HUES64 (cell line): ENCODE measurements around the gene HIPK1.

Experiments used
- H3K27ac ChIP-seq: 2 replicates; pipeline ENCODE4 v1.7.0; 2013; ENCODE audit warnings: low read depth, low read length, inconsistent platforms
- H3K27me3 ChIP-seq: 2 replicates; pipeline ENCODE4 v1.6.1; 2013; ENCODE audit warnings: mild to moderate bottlenecking, low read length; ENCODE audit not compliant: insufficient read depth
- H3K36me3 ChIP-seq: 2 replicates; pipeline ENCODE4 v1.6.1; 2013; ENCODE audit warnings: mild to moderate bottlenecking, low read length; ENCODE audit not compliant: insufficient read depth
- H3K4me1 ChIP-seq: 2 replicates; pipeline ENCODE4 v1.6.1; 2013; ENCODE audit warnings: mild to moderate bottlenecking, low read length, moderate library complexity; ENCODE audit not compliant: insufficient read depth
- H3K4me3 ChIP-seq: 2 replicates; pipeline ENCODE4 v1.5.1; 2013; ENCODE audit warnings: mild to moderate bottlenecking, low read length, moderate library complexity
- H3K9ac ChIP-seq: 2 replicates; pipeline ENCODE4 v1.6.1; 2013; ENCODE audit warnings: mild to moderate bottlenecking, low read depth, low read length
- H3K9me3 ChIP-seq: 2 replicates; pipeline ENCODE4 v1.6.1; 2013; ENCODE audit warnings: low read depth, low read length; ENCODE audit not compliant: insufficient read depth
- WGBS: fragments of 150-250, 120-280 bp; methylation state at CpG from one replicate; pipeline ENCODE4 v1.1.7; 2013; ENCODE audit warnings: missing lambda C conversion rate; 5-methylcytosine and 5-hydroxymethylcytosine counted together

The HIPK1 gene

GRCh38 chr1:113934511-113935055, 5.5 kb downstream of the HIPK1 start:
- no peak overlapping the region for H3K27ac ChIP-seq
- WGBS: 95% methylated on average over 5 of the region's 5 CpGs
- peaks cover 18% of the 10 kb centered on the region for H3K4me1 ChIP-seq

GRCh38 chr1:113935176-113935575, 6.1 kb downstream of the HIPK1 start:
- Histone ChIP-seq H3K27me3 (no peaks in the 10 kb centered on the region), H3K27ac (no peak overlapping the region)

More at GRCh38 chr1:113934511-113935055, 5.5 kb downstream of the HIPK1 start:
- Histone ChIP-seq H3K9me3 (no peaks in the 10 kb centered on the region), H3K27me3 (no peaks in the 10 kb centered on the region), H3K9ac (no peak overlapping the region), H3K36me3 (no peaks in the 10 kb centered on the region), H3K4me3 (no peak overlapping the region)

GRCh38 chr1:113935970-113936369, 6.8 kb downstream of the HIPK1 start:
- H3K9me3 ChIP-seq: no peaks in the 10 kb centered on the region
- 80% methylated on average over 1 of the region's 1 CpG for WGBS
- H3K27ac ChIP-seq: no peak overlapping the region

More at GRCh38 chr1:113935176-113935575, 6.1 kb downstream of the HIPK1 start:
- Histone ChIP-seq H3K9me3 (no peaks in the 10 kb centered on the region), H3K36me3 (peaks cover 2% of the 10 kb centered on the region; the same call in 1 of the 2 replicates), H3K4me3 (no peak overlapping the region), H3K4me1 (peaks cover 18% of the 10 kb centered on the region), H3K9ac (no peak overlapping the region)
- WGBS: 83% methylated on average over 1 of the region's 1 CpG

GRCh38 chr1:113937146-113937545, 8.0 kb downstream of the HIPK1 start:
- Histone ChIP-seq H3K36me3 (peaks cover 16% of the 10 kb centered on the region), H3K4me1 (peaks cover 7% of the 10 kb centered on the region; the same call in 1 of the 2 replicates), H3K4me3 (no peak overlapping the region), H3K27ac (no peak overlapping the region), H3K9me3 (no peaks in the 10 kb centered on the region), H3K9ac (no peak overlapping the region), H3K27me3 (no peaks in the 10 kb centered on the region)
- 83% methylated on average over 1 of the region's 1 CpG for WGBS

More at GRCh38 chr1:113935970-113936369, 6.8 kb downstream of the HIPK1 start:
- H3K9ac ChIP-seq: no peak overlapping the region
- peaks cover 14% of the 10 kb centered on the region for H3K4me1 ChIP-seq
- no peak overlapping the region for H3K4me3 ChIP-seq
- H3K36me3 ChIP-seq: peaks cover 10% of the 10 kb centered on the region
- H3K27me3 ChIP-seq: no peaks in the 10 kb centered on the region

- no peaks in the 10 kb centered on the region for H3K9me3 ChIP-seq
- no peaks in the 10 kb centered on the region for H3K27me3 ChIP-seq
- peaks cover 7% of the 10 kb centered on the region; the same call in 1 of the 2 replicates for H3K4me1 ChIP-seq
- H3K9ac ChIP-seq: no peak overlapping the region
- no peak overlapping the region for H3K4me3 ChIP-seq
- 71% methylated on average over 5 of the region's 5 CpGs for WGBS
- H3K27ac ChIP-seq: no peak overlapping the region
- peaks cover 27% of the 10 kb centered on the region for H3K36me3 ChIP-seq
Measured at GRCh38 chr1:113938192-113938591, 9.1 kb downstream of the HIPK1 start.

GRCh38 chr1:113940365-113941244, 11.5 kb downstream of the HIPK1 start:
- no peak overlapping the region for H3K9ac ChIP-seq
- H3K27ac ChIP-seq: no peak overlapping the region
- H3K4me1 ChIP-seq: peaks cover 7% of the 10 kb centered on the region; the same call in 1 of the 2 replicates
- peaks cover 34% of the 10 kb centered on the region for H3K36me3 ChIP-seq
- H3K4me3 ChIP-seq: no peak overlapping the region
- 91% methylated on average over 16 of the region's 16 CpGs for WGBS
- no peaks in the 10 kb centered on the region for H3K9me3 ChIP-seq
- no peaks in the 10 kb centered on the region for H3K27me3 ChIP-seq

- WGBS: 97% methylated on average over 6 of the region's 7 CpGs
- H3K4me1 ChIP-seq: peaks cover 9% of the 10 kb centered on the region; the same call in 1 of the 2 replicates
- H3K4me3 ChIP-seq: no peak overlapping the region
- H3K36me3 ChIP-seq: peaks cover 34% of the 10 kb centered on the region
- no peak overlapping the region for H3K9ac ChIP-seq
- H3K9me3 ChIP-seq: no peaks in the 10 kb centered on the region
- H3K27me3 ChIP-seq: no peaks in the 10 kb centered on the region
- H3K27ac ChIP-seq: no peak overlapping the region
Measured at GRCh38 chr1:113941245-113941559, 12.1 kb downstream of the HIPK1 start.

- Histone ChIP-seq H3K27me3 (no peaks in the 10 kb centered on the region), H3K36me3 (peaks cover 34% of the 10 kb centered on the region), H3K27ac (no peak overlapping the region), H3K9ac (no peak overlapping the region), H3K9me3 (no peaks in the 10 kb centered on the region), H3K4me3 (no peak overlapping the region), H3K4me1 (peaks cover 15% of the 10 kb centered on the region)
Measured at GRCh38 chr1:113942527-113942926, 13.4 kb downstream of the HIPK1 start.

- peaks cover 22% of the 10 kb centered on the region for H3K4me1 ChIP-seq
- no peak overlapping the region for H3K4me3 ChIP-seq
Measured at GRCh38 chr1:113943028-113943811, 14.1 kb downstream of the HIPK1 start.

GRCh38 chr1:113945329-113945728, 16.2 kb downstream of the HIPK1 start:
- Histone ChIP-seq H3K4me1 (peaks cover 23% of the 10 kb centered on the region), H3K27me3 (no peaks in the 10 kb centered on the region), H3K4me3 (no peak overlapping the region), H3K27ac (no peak overlapping the region), H3K9me3 (no peaks in the 10 kb centered on the region), H3K36me3 (peaks cover 30% of the 10 kb centered on the region), H3K9ac (no peak overlapping the region)
- WGBS: no CpG with 5 or more reads among the region's 1 CpG

More at GRCh38 chr1:113943028-113943811, 14.1 kb downstream of the HIPK1 start:
- H3K27ac ChIP-seq: no peak overlapping the region
- no peaks in the 10 kb centered on the region for H3K9me3 ChIP-seq
- no peaks in the 10 kb centered on the region for H3K27me3 ChIP-seq
- peaks cover 34% of the 10 kb centered on the region for H3K36me3 ChIP-seq
- H3K9ac ChIP-seq: no peak overlapping the region

GRCh38 chr1:113946112-113946511, 17.0 kb downstream of the HIPK1 start:
- Histone ChIP-seq H3K27ac (no peak overlapping the region), H3K27me3 (no peaks in the 10 kb centered on the region), H3K4me1 (peaks cover 23% of the 10 kb centered on the region), H3K4me3 (no peak overlapping the region), H3K9ac (no peak overlapping the region), H3K36me3 (peaks cover 22% of the 10 kb centered on the region), H3K9me3 (no peaks in the 10 kb centered on the region)
- 70% methylated on average over 1 of the region's 1 CpG for WGBS
